Ascending aorta (tissue), 2 donors: ENCODE measurements around the gene RSU1. TPM values are rescaled to one million over a fixed set of nuclear protein-coding genes. Genes with fewer than 3 reads are reported as not detected.

Source experiments
- DNase-seq, 2 donors: peaks; one replicate each; pipeline ENCODE4 v3.0.0-alpha.2; 2019; ENCODE audit warnings: low spot score in 2 of 2
- H3K27ac ChIP-seq, 2 donors: fragments of 200-600 bp; sonication (generic); one replicate each; pipeline ENCODE4 v1.5.1; 2016 to 2017; ENCODE audit warnings: mild to moderate bottlenecking in 1 of 2
- H3K27me3 ChIP-seq: fragments of 200-600 bp; sonication (generic); one replicate; pipeline ENCODE4 v1.5.1; 2017
- H3K36me3 ChIP-seq, 2 donors: fragments of 200-600 bp; sonication (generic); one replicate each; pipeline ENCODE4 v1.5.1; 2016
- H3K4me1 ChIP-seq, 2 donors: fragments of 200-600 bp; sonication (generic); one replicate each; pipeline ENCODE4 v1.5.1; 2016 to 2017; ENCODE audit warnings: mild to moderate bottlenecking in 1 of 2
- H3K4me3 ChIP-seq, 2 donors: fragments of 200-600 bp; sonication (generic); one replicate each; pipeline ENCODE4 v1.5.1; 2016 to 2017; ENCODE audit warnings: mild to moderate bottlenecking in 1 of 2
- H3K9me3 ChIP-seq, 2 donors: fragments of 200-600 bp; sonication (generic); one replicate each; pipeline ENCODE4 v1.5.1; 2016
- intact Hi-C: fragments of 100-400 bp; cut with DNase I; formaldehyde crosslinking; loops from one replicate; pipeline ENCODE4 v1.15.1; 2023
- total RNA-seq: library from RNA; depleted of rRNA; stranded (reverse); fragments of >200 nt; gene quantifications from one replicate; pipeline ENCODE4 v1.1.0, GENCODE V29; 2016
- TF ChIP-seq, protein P1 (sequence below), 3 experiments: fragments of 200-600 bp in 2 of 3; fragments of 450-650 bp in 1 of 3; sonication (generic) in 2 of 3; IDR thresholded peaks; one replicate each; pipeline ENCODE4 v1.5.1; 2016 to 2019; ENCODE audit warnings: antibody characterized with exemption in 3 of 3, mild to moderate bottlenecking in 1 of 3, moderate library complexity in 1 of 3

RSU1 gene
- total RNA-seq, 1 donor from 2014 or later, result 82.2 TPM

DNA sequence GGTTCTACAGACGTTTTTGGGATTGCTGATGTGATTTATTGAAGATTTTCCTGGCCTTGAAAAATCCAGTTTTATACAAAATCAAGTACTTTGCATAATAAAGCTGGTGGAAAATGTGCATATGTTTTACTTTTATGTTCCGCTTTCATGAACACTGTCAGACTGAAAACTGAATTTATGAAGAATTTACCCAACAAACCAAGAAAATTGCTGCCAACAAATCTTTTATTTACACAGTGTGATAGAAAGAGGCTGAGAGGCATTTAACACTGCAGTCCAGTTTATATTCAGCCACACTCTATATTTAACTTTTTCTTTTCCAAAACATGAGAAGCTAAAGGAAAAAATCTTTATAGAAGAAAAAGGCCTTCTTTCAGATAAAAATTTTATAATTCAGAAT is 35.4 kb upstream of the RSU1 start:
- Histone ChIP-seq H3K4me1 (peaks cover 5 to 18% of the 10 kb centered on the region in 2 donors), H3K4me3 (no peak overlapping the region), H3K27ac (peak overlapping the region; percentile 30 to 55), H3K9me3 (no peaks in the 10 kb centered on the region), H3K36me3 (no peaks in the 10 kb centered on the region), H3K27me3 (no peaks in the 10 kb centered on the region)
- TF ChIP-seq, protein P1, sequence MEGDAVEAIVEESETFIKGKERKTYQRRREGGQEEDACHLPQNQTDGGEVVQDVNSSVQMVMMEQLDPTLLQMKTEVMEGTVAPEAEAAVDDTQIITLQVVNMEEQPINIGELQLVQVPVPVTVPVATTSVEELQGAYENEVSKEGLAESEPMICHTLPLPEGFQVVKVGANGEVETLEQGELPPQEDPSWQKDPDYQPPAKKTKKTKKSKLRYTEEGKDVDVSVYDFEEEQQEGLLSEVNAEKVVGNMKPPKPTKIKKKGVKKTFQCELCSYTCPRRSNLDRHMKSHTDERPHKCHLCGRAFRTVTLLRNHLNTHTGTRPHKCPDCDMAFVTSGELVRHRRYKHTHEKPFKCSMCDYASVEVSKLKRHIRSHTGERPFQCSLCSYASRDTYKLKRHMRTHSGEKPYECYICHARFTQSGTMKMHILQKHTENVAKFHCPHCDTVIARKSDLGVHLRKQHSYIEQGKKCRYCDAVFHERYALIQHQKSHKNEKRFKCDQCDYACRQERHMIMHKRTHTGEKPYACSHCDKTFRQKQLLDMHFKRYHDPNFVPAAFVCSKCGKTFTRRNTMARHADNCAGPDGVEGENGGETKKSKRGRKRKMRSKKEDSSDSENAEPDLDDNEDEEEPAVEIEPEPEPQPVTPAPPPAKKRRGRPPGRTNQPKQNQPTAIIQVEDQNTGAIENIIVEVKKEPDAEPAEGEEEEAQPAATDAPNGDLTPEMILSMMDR (IDR thresholded peaks at IDR 0.05), result no peak
- intact Hi-C loops, result loop anchor here (5.0 kb wide), 2 partner anchors 40 to 90 kb away; no protein-coding TSS in a partner anchor
- no peak for DNase-seq

DNA sequence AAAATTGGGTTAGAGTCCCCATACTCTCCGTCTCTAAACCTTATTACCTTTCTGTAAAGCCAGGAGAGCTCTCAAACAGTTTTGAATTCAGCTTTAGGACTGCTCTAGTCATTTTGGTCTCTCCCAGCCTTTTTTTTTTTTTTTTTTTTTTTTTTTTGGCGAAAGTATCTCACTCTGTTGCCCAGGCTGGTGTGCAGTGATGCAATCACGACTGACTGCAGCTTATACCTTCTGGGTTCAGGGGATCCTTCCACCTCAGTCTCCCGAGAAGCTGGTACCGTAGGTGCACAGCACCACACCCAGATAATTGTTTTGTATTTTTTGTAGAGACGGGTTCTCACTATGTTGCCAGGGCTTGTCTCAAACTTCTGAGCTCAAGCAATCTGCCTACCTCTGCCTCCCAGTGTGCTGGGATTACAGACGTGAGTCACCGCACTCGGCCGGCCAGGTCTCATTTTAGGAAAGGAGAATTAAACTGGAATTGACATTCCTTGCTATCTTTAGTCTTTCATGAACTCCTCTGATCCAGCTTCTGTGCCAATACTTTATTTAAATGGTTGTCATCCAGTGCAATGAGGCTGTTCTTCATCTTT is 31.4 kb upstream of the RSU1 start:
- TF ChIP-seq, protein P1 (IDR thresholded peaks at IDR 0.05), result no peak
- peak overlapping the region in 1 of 2 donors; percentile 29 for H3K4me3 ChIP-seq
- H3K36me3 ChIP-seq, result no peaks in the 10 kb centered on the region
- H3K4me1 ChIP-seq, result peaks cover 5 to 20% of the 10 kb centered on the region in 2 donors
- peak in 1 of 2 donors; percentile 81 for DNase-seq
- intact Hi-C loops, result loop anchor here (2.0 to 10.0 kb wide), 2 partner anchors 152 to 226 kb away; no protein-coding TSS in a partner anchor
- H3K9me3 ChIP-seq, result no peaks in the 10 kb centered on the region
- no peaks in the 10 kb centered on the region for H3K27me3 ChIP-seq
- H3K27ac ChIP-seq, result peak overlapping the region; percentile 74 to 76

DNA sequence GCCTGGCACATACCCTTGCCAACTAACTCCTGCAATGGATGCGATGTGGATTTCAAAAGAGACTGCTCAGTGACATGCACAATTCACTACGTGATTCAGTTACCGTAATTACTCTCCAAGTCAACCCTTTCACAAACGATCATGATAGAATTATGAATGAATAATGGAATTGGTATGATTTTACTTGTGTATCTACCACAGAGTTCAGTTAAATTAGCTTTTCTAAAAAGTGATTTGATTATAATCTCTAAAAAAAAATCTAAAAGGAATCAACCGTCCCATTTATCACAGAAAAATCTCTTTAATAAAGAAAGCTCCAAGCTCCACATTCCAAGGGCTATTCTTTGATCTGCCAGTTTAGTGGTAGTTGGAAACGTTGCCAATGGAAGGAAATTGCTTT is 30.4 kb upstream of the RSU1 start:
- intact Hi-C loops, result loop anchor here (2.0 to 10.0 kb wide), 2 partner anchors 153 to 227 kb away; no protein-coding TSS in a partner anchor
- Histone ChIP-seq H3K27me3 (no peaks in the 10 kb centered on the region), H3K4me1 (peaks cover 5 to 20% of the 10 kb centered on the region in 2 donors), H3K36me3 (no peaks in the 10 kb centered on the region), H3K4me3 (peak overlapping the region in 1 of 2 donors; percentile 5), H3K27ac (peak overlapping the region; percentile 74 to 76), H3K9me3 (no peaks in the 10 kb centered on the region)
- DNase-seq, result no peak
- TF ChIP-seq, protein P1 (IDR thresholded peaks at IDR 0.05), result no peak

DNA sequence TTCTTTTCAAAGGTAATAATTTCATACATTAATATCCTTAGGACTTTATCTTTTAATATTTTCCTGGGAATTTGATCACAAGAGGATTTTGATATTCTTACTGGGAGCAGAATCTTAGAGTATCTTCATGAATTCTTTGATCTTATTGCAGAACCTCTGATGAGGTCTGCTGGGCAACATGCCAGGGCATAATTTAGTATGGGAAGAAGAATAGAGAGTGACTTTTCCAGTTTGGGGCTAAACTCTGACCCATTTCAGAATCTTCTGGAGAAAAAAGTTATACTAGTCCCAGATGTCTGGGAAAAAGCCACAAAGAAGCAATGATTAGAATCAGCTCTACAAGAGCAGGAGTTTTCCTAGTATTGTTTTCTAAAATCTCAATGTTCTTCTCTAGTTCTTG is 28.0 kb upstream of the RSU1 start:
- Histone ChIP-seq H3K36me3 (no peaks in the 10 kb centered on the region), H3K27me3 (no peaks in the 10 kb centered on the region), H3K9me3 (no peaks in the 10 kb centered on the region), H3K4me3 (no peak overlapping the region), H3K27ac (no peak overlapping the region), H3K4me1 (peaks cover 5 to 20% of the 10 kb centered on the region in 2 donors)
- no peak for DNase-seq
- intact Hi-C loops, result loop anchor here (10.0 kb wide), 1 partner anchor 230 kb away; no protein-coding TSS in a partner anchor
- TF ChIP-seq, protein P1 (IDR thresholded peaks at IDR 0.05), result no peak

DNA sequence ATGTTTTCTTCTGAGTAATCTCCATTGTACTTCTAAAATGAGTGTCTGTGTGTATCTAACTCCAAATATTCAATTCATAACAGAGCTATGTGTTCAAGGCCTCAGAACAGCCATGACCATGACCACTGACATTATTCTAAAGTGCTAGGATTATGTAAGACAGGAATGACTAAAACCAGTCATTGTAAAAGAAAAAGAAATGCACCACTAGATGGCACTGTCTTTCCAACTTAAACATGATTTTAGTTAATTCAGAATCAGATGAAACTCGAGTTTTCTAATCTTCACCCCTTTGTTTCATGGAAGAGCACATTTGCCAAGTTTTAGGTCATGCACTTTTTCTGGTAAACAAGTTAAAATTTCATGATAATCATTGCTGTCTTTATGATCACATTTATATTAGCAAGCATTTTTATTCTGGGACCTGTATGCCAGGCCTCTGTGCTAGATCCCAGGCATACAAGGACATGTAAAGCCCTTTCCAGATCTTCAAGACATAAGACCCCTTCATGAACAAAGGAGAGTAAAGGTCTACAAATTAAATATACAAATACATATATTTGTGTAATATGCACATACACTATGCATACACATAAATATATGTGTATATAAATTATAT is 26.1 kb upstream of the RSU1 start:
- peaks cover 5 to 13% of the 10 kb centered on the region in 2 donors for H3K4me1 ChIP-seq
- no peak for DNase-seq
- TF ChIP-seq, protein P1 (IDR thresholded peaks at IDR 0.05), result peak; percentile 62 to 69 (median 67)
- no peak overlapping the region for H3K4me3 ChIP-seq
- no peaks in the 10 kb centered on the region for H3K9me3 ChIP-seq
- H3K27ac ChIP-seq, result no peak overlapping the region
- no peaks in the 10 kb centered on the region for H3K36me3 ChIP-seq
- H3K27me3 ChIP-seq, result no peaks in the 10 kb centered on the region
- intact Hi-C loops, result loop anchor here (1.0 to 10.0 kb wide), 4 partner anchors 15 to 589 kb away; no protein-coding TSS in a partner anchor
